OCI-LY1 (cell line): ENCODE measurements around the gene SUFU.

ENCODE experiments used
- H2AFZ ChIP-seq: fragments of 200-600 bp; sonication (generic), shearing (Covaris generic); 2 replicates; pipeline ENCODE4 v1.6.0; 2014; ENCODE audit warnings: antibody characterized with exemption, mild to moderate bottlenecking, low read length
- H3F3A ChIP-seq: fragments of 200-600 bp; sonication (generic), shearing (Covaris generic); 2 replicates; pipeline ENCODE4 v1.6.0; 2014; ENCODE audit warnings: mild to moderate bottlenecking, antibody characterized with exemption, low read length, moderate library complexity; ENCODE audit not compliant: insufficient read depth
- H3K27ac ChIP-seq: fragments of 200-600 bp; sonication (generic); 2 replicates; pipeline ENCODE4 v1.5.1; 2014; ENCODE audit warnings: low read length, mixed run types, mild to moderate bottlenecking, low read depth; ENCODE audit not compliant: poor library complexity, severe bottlenecking
- H3K27me3 ChIP-seq: fragments of 200-600 bp; sonication (generic); 2 replicates; pipeline ENCODE4 v1.6.0; 2014; ENCODE audit warnings: antibody characterized with exemption, mild to moderate bottlenecking, low read length, moderate library complexity; ENCODE audit not compliant: insufficient read depth
- H3K36me3 ChIP-seq: fragments of 200-600 bp; sonication (generic); 2 replicates; pipeline ENCODE4 v1.6.1; 2014; ENCODE audit warnings: mild to moderate bottlenecking, antibody characterized with exemption, low read length, moderate library complexity, mixed read lengths; ENCODE audit not compliant: insufficient read depth
- H3K4me1 ChIP-seq: fragments of 200-600 bp; sonication (generic); 2 replicates; pipeline ENCODE4 v1.5.1; 2014; ENCODE audit warnings: mild to moderate bottlenecking, low read length, moderate library complexity; ENCODE audit not compliant: insufficient read depth, severe bottlenecking
- H3K4me2 ChIP-seq: fragments of 200-600 bp; sonication (generic), shearing (Covaris generic); 2 replicates; pipeline ENCODE4 v1.6.1; 2014; ENCODE audit warnings: low read length
- H3K4me3 ChIP-seq: fragments of 200-600 bp; sonication (generic); 2 replicates; pipeline ENCODE4 v1.5.1; 2014; ENCODE audit warnings: low read length, low read depth, mild to moderate bottlenecking, mixed read lengths; ENCODE audit not compliant: poor library complexity, severe bottlenecking
- H3K79me2 ChIP-seq: fragments of 200-600 bp; shearing (Covaris generic); 2 replicates; pipeline ENCODE4 v1.6.1; 2016; ENCODE audit warnings: mixed run types, low read length, mixed read lengths; ENCODE audit not compliant: insufficient read depth
- H3K9ac ChIP-seq: fragments of 200-600 bp; sonication (generic), shearing (Covaris generic); 2 replicates; pipeline ENCODE4 v1.6.1; 2014; ENCODE audit warnings: mild to moderate bottlenecking, low read length, mixed read lengths
- H3K9me2 ChIP-seq: fragments of 200-600 bp; sonication (generic), shearing (Covaris generic); 2 replicates; pipeline ENCODE4 v1.6.1; 2014; ENCODE audit warnings: low read depth, mild to moderate bottlenecking, low read length, mixed read lengths
- H3K9me3 ChIP-seq: fragments of 200-600 bp; shearing (Covaris generic); 2 replicates; pipeline ENCODE4 v1.6.1; 2014; ENCODE audit warnings: low read length, mixed read lengths
- H4K20me1 ChIP-seq: fragments of 200-600 bp; sonication (generic), shearing (Covaris generic); 2 replicates; pipeline ENCODE4 v1.6.0; 2016; ENCODE audit warnings: mild to moderate bottlenecking, low read length; ENCODE audit not compliant: insufficient read depth
- EZH2 ChIP-seq: fragments of 200-600 bp; sonication (generic), shearing (Covaris generic); IDR thresholded peaks from 2 replicates; pipeline ENCODE4 v1.8.0; 2017; ENCODE audit warnings: borderline replicate concordance, mixed run types, mild to moderate bottlenecking, antibody characterized with exemption, low read length, moderate library complexity, mixed read lengths
- TF ChIP-seq, protein P1 (sequence below): fragments of 200-600 bp; sonication (generic), shearing (Covaris generic); IDR thresholded peaks from 2 replicates; pipeline ENCODE4 v1.5.1; 2017; ENCODE audit warnings: mild to moderate bottlenecking, antibody characterized with exemption, low read length, moderate library complexity, mixed read lengths

Gene SUFU

DNA sequence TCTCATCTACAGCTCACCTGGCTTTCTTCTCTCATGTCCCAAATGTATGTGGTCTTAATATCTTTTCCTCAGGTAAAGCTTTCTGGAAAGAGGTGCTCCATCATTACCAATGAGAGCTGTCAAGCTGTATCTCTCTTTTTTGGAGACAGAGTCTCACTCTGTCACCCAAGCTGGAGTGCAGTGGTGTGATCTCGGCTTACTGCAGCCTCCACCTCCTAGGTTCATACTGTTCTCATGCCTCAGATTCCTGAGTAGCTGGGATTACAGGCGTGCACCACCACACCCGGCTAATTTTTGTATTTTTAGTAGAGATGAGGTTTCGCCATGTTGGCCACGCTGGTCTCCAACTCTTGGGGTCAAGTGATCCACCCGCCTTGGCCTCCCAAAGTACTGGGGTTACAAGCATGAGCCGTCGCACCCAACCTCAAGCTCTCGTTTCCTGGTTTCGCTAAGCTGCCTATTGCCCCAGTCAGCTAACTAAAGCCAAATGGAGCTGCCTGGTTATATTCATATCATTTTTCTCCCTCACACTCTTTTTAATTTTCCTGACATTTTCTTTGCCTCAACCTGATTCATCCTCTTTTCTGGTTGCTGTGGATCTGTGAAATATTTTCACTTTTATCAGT, 60.5 kb downstream of the SUFU start:
- Histone ChIP-seq H3K9me3 (no peaks in the 10 kb centered on the region), H3K79me2 (no peaks in the 10 kb centered on the region), H3K36me3 (no peaks in the 10 kb centered on the region), H2AFZ (no peak overlapping the region), H3F3A (no peaks in the 10 kb centered on the region), H3K4me1 (no peaks in the 10 kb centered on the region), H3K4me3 (no peak overlapping the region), H3K27ac (no peak overlapping the region), H3K27me3 (no peaks in the 10 kb centered on the region), H4K20me1 (no peaks in the 10 kb centered on the region), H3K9me2 (no peaks in the 10 kb centered on the region), H3K4me2 (no peak overlapping the region), H3K9ac (no peak overlapping the region)
- TF ChIP-seq, protein P1, sequence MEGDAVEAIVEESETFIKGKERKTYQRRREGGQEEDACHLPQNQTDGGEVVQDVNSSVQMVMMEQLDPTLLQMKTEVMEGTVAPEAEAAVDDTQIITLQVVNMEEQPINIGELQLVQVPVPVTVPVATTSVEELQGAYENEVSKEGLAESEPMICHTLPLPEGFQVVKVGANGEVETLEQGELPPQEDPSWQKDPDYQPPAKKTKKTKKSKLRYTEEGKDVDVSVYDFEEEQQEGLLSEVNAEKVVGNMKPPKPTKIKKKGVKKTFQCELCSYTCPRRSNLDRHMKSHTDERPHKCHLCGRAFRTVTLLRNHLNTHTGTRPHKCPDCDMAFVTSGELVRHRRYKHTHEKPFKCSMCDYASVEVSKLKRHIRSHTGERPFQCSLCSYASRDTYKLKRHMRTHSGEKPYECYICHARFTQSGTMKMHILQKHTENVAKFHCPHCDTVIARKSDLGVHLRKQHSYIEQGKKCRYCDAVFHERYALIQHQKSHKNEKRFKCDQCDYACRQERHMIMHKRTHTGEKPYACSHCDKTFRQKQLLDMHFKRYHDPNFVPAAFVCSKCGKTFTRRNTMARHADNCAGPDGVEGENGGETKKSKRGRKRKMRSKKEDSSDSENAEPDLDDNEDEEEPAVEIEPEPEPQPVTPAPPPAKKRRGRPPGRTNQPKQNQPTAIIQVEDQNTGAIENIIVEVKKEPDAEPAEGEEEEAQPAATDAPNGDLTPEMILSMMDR = no peak
- no peak for TF ChIP-seq EZH2

DNA sequence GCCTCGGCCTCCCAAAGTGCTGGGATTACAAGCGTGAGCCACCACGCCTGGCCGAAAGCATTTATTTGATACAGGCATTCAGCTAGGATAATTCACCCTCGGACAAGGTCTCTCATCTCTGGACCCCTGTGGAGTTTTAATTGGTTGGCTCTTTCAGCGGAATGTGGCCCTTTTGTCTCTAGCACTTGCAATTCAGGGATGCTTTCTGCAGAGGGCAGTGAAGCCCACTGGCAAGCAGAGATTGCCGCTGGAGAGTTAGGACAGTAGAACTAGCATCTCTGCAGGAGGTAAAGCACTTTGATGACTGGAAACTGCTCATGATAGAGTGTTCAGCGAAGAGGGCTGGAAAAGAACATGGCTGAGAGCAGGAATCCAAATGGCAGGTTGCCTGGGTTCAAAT, 62.0 kb downstream of the SUFU start:
- Histone ChIP-seq H4K20me1 (no peaks in the 10 kb centered on the region), H3K9me2 (no peaks in the 10 kb centered on the region), H3K9me3 (no peaks in the 10 kb centered on the region), H3K9ac (no peak overlapping the region), H3K27me3 (no peaks in the 10 kb centered on the region), H3K36me3 (no peaks in the 10 kb centered on the region), H3K27ac (no peak overlapping the region), H2AFZ (no peak overlapping the region), H3K4me1 (no peaks in the 10 kb centered on the region), H3K79me2 (no peaks in the 10 kb centered on the region), H3F3A (no peaks in the 10 kb centered on the region), H3K4me3 (no peak overlapping the region), H3K4me2 (no peak overlapping the region)
- TF ChIP-seq EZH2 = no peak
- TF ChIP-seq, protein P1 = no peak

DNA sequence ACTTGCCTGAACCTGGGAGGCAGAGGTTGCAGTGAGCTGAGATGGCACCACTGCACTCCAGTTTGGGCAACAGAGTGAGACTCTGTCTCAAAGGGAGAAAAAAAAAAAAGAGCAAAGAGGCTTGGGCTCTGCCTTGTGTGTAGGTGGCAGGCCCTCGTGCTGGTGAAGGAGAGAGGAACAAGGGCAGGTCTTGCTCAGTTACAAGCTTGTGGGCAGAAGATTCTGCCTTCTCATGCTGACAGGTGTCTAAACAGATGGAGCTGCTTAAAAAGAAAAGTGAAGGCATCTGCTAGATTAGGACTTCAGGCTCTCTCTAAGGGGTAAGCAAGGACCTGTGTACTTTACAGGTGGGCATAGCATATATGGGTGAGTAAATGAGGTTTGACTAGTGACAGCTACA, 75.0 kb downstream of the SUFU start:
- H3K4me1 ChIP-seq = no peaks in the 10 kb centered on the region
- no peaks in the 10 kb centered on the region for H3F3A ChIP-seq
- no peaks in the 10 kb centered on the region for H4K20me1 ChIP-seq
- no peak overlapping the region for H3K4me2 ChIP-seq
- no peak overlapping the region for H3K4me3 ChIP-seq
- H3K9me3 ChIP-seq = no peaks in the 10 kb centered on the region
- H2AFZ ChIP-seq = no peak overlapping the region
- no peak overlapping the region for H3K9ac ChIP-seq
- no peaks in the 10 kb centered on the region for H3K9me2 ChIP-seq
- no peak for TF ChIP-seq EZH2
- TF ChIP-seq, protein P1 = no peak
- no peak overlapping the region for H3K27ac ChIP-seq
- no peaks in the 10 kb centered on the region for H3K36me3 ChIP-seq
- no peaks in the 10 kb centered on the region for H3K27me3 ChIP-seq
- no peaks in the 10 kb centered on the region for H3K79me2 ChIP-seq
